ENCODE data around the gene WDR5.

GRCh38 chr9:134127065-134127580, 8.8 kb upstream of the WDR5 start:
- TF ChIP-seq, protein P1, sequence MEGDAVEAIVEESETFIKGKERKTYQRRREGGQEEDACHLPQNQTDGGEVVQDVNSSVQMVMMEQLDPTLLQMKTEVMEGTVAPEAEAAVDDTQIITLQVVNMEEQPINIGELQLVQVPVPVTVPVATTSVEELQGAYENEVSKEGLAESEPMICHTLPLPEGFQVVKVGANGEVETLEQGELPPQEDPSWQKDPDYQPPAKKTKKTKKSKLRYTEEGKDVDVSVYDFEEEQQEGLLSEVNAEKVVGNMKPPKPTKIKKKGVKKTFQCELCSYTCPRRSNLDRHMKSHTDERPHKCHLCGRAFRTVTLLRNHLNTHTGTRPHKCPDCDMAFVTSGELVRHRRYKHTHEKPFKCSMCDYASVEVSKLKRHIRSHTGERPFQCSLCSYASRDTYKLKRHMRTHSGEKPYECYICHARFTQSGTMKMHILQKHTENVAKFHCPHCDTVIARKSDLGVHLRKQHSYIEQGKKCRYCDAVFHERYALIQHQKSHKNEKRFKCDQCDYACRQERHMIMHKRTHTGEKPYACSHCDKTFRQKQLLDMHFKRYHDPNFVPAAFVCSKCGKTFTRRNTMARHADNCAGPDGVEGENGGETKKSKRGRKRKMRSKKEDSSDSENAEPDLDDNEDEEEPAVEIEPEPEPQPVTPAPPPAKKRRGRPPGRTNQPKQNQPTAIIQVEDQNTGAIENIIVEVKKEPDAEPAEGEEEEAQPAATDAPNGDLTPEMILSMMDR (IDR thresholded peaks at IDR 0.05), result no peak
- no peak for TF ChIP-seq POLR2A (IDR thresholded peaks at IDR 0.05)
- TF ChIP-seq EP300 (IDR thresholded peaks at IDR 0.05), result no peak
